GM18499 (cell line): ENCODE data around the gene DZIP1L.
"Not testable (repeated sequence)": the region's sequence is repeated elsewhere in the genome, so short reads cannot be mapped to it uniquely, and the experiment has no call there.

Experiments used
- ATAC-seq: cut with Tn5 transposase; IDR thresholded peaks from one replicate; pipeline ENCODE4 v1.9.1; 2021; ENCODE audit warnings: moderate number of reproducible peaks; ENCODE audit not compliant: insufficient read depth, unreplicated experiment

Gene DZIP1L

DNA sequence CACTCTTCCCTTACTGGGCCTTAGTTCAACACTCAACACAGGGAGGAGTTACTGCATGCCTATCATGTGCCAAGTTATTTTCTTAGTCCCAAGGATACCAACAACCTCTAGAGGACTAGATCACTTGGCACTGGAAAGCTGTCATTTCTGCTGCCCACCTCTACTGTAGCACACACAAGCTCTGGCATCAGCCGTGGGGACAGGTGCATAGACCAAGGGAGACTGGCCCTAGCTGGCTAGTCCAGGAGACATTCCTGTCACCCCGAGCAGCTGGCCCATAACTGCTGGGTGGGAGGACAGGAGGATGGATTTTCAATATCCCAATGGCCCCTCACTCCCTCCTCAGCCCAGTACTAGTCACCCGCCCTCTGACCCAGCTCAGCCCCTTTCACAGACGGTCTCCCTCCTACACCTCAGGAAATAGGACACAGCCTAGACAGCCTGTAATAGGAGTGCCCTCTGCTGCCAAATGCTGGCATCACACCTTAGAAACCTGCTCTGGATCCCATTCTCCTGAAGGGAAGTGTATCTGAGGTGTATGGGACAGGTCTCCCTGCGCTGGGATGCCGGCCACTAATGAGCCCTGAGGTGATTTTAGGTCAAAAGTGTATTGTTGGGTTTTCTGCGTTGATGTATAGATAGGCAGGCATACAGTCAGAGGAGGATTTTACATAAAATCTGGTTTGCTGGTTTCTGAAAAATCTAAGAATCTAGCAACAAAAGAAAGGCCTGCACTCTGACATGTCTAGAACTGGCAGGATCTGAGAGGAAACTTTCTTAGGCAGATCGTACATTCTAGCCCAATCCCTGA is 3.4 kb upstream of the DZIP1L start:
- ATAC-seq = no peak

GRCh38 chr3:138114431-138114918 is 933 bp downstream of the DZIP1L start:
- no peak for ATAC-seq

DNA sequence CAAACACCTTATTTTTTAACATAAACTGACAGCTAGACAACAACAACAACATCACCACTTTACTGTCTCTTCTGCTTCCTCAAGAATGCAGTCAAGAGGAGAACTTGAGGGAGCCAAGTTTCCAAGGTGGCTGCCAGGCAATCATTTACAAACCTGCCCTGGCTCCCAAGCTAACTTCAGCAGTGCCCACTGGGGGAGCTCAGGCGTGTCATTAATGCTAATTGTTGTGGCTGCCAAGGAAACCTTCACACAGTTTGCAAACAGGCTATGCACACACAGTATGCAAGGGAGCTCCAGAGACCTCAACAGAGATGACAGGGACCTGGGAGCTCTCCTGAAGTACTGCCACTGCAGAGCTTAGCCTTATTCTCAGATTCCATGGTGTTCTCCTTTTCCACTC is 2.1 kb downstream of the DZIP1L start:
- ATAC-seq = no peak

- no peak for ATAC-seq
Observed at GRCh38 chr3:138112362-138112761, 3.0 kb downstream of the DZIP1L start.

DNA sequence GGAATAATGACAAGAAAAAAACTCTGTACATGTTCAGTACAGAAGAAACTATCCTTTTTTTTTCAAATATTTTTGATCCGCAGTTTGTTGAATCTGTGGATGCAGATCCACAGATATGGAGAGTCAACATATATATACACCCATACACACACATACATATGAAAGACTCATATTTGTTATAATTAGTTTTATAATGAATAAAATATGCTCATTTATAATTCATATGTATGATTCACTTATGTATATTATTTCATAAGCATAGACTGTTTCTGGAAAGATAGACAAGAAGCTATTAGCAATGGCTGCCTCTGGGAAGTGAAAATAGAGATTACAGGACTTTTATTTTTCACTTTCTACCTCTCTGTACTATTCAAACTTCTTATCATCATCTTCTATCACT is 9.8 kb downstream of the DZIP1L start:
- no peak for ATAC-seq

DNA sequence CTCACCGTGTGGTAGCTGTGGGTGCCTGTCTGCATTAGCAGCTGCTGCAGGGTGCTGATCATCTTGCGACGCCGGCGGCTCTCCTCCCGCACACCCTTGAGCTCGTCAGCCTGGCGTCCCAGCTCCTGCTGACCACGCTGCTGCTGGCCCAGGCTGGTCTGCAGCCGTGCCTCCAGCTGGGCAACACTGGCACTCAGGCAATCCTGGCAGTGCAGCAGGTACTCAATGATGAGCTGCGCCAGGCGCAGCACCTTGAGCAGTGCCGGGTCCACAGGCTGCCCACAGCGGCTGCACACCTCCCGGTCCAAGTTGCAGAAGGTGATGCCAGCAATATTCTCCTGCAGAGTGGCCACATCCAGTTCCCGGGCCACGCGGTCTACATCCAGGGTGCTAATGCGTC is 11.9 kb downstream of the DZIP1L start:
- ATAC-seq = no peak

DNA sequence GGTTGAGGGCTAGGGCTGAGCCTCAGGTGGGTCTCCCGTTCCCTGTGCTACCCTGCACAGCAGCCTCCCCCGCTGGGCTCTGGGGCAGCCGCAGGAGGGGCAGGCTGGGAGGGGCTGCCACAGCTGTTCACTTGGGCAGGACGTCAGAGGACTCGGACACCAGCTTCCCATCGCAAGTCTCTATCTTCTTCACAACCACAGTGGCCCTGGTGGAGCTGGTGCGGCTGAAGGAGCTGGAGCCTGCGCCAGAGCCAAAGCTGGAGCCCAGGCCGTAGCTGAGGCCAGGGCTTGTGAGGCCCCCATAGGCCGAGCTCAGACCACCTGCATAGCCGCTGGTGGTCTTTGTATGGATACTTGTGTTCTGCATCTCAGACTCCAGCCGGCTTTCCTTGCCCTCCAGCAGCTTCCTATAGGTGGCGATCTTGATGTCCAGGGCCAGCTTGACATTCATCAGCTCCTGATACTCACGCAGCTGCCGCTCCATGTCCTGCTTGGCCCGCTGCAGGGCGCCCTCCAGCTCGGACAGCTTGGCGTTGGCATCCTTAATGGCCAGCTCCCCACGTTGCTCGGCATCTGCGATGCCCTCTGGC is 14.0 kb downstream of the DZIP1L start:
- ATAC-seq = not testable (repeated sequence)

GRCh38 chr3:138099417-138099816 is 16.0 kb downstream of the DZIP1L start:
- ATAC-seq = no peak

DNA sequence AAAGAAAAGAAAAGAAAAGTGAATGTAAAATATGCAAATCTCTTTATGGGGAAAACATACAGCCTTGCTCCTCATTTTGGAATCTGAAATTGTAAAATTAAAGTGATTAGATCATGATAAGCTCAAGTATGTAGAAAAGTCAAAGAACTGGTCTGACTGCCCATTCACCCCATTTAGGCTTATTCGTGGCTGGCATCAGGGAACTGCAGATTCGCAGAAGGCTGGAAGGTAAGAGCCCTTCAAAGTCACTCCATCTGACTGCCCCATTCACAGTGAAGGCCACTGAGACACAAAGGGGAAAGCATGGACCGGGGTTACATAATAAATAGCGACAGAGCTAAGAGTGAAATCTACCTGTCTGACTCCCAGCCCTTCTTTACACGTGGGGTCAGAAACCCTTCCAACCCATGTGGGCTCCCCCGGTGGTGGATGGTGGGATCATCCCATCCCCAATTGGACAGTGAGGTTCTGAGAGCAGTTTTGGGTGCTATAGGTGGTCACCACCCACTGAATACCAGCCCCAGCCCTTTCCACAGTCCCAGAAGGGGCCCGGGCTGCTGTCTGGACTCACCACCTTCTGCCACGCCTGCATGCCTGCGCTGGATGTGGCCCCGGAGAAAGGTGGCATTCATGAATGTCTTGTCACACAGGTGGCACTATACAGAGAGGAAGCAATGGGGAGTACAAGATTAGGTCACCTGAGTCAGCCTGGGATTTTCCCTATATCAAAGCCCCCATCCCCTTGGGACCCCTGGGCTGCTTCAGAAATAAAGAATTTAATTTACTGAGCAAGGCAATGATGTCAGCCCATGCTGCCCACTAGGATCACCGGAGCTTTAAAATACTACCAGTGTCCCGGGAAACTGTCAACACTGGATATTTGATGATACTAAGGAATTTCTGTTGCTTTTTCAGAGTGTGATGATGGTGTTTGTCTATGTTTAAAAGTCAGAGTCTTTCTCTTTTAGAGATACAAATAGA is 17.9 kb downstream of the DZIP1L start:
- ATAC-seq = no peak

- no peak for ATAC-seq
Observed at GRCh38 chr3:138093721-138094120, 21.7 kb downstream of the DZIP1L start.

GRCh38 chr3:138092023-138092422 is 23.4 kb downstream of the DZIP1L start:
- no peak for ATAC-seq

DNA sequence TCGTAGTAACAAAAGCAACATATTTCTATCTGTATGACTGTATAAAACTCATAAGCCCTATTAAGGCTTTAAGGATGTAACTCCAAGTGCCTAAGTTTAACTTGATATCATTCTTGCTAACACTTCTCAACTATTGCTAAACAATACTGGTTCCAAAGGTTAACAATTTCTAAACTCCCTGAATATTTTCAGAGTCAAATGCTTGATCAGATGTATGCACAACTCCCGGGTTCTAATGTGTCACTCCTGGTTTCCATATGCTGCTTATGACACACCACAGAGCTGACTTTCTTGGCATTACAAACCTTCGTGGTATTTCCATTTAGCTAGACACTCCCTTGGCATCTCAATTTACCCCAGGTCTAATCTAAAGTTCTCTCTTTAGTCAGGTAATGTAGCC is 26.3 kb downstream of the DZIP1L start:
- no peak for ATAC-seq

GRCh38 chr3:138085745-138086144 is 29.7 kb downstream of the DZIP1L start:
- ATAC-seq = not testable (repeated sequence)

DNA sequence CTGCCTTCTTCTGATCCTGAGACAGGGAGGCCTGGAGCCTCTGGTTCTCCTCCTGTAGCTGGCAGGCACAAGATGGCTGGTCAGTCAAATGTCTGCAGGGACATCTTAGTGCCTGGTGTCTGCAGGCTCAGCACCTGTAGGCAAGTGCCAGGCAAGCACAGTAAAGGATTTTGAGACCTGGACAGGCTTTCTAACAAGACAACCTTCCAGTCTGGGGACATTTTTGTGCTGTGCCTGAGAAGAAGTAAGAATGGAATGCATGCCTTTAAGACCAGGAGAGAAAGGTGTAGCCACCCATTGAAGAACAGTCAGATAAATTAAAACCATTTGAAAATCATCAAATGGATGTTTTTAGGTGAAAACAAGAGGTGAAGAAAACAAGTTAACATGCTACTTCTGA is 31.2 kb downstream of the DZIP1L start:
- no peak for ATAC-seq

- no peak for ATAC-seq
Observed at GRCh38 chr3:138082992-138083386, 32.4 kb downstream of the DZIP1L start.

GRCh38 chr3:138082085-138082991 is 33.1 kb downstream of the DZIP1L start:
- ATAC-seq = no peak

DNA sequence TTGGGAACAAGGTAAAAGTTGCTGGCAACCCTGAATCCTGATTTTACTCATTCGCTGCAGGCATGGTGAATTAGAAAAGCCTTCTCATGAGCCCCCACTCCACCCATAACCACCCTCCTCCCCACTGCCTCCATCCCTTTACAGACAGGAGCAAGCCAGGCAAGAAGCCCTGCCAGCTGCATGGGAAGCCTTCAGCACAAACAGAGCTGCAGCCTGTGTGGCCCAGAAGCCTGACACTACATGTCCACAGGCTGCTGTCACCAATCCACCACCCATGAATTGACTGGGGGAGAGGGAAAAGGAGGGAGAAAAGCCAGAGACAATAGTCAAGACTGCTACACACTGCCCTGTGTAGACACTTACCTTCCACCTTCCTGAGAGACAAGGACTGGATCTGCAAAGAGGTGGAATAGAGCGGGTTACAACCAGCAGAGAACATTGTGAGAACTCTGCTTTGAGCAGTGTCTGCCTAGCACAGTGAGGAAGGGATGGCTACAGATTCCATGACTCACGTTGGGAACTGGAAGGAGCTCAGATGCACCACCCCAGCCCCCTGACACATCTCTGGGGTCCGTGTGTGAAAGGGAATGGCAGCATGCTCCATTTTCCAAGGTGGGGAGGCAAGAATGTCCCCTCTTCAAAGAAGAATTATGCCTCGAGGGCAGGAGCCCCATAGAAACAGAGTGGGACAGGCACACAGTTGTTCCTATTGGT is 33.9 kb downstream of the DZIP1L start:
- ATAC-seq = no peak

DNA sequence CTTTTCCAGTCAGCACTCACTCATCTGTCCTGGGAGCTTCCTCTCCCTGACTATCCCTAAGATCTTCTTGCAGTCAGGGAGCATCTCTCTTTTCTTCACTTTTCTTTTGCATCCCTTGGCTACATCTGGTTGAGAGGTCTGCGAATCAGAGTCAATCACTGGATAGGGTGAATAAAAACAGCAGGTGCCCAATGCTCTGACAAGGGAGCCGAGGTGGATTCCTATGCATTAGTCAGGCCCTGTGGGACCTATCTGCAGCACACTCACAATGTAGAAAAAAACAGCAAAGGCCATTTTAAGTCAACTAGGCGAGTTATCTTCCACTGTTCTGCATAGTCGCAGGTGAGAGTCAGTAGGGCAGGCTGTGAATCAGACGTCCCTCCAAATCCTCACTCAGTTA is 35.5 kb downstream of the DZIP1L start:
- ATAC-seq = no peak

GRCh38 chr3:138078901-138079344 is 36.5 kb downstream of the DZIP1L start:
- no peak for ATAC-seq
